GM19240 (cell line): ENCODE measurements around the gene PRM3.

ENCODE experiments used
- DNase-seq: peaks from one replicate; pipeline ENCODE4 v3.0.0; 2011; ENCODE audit warnings: low spot score; ENCODE audit not compliant: insufficient read length

PRM3 gene

GRCh38 chr16:11259655-11260595 is 13.5 kb downstream of the PRM3 start:
- no peak for DNase-seq

GRCh38 chr16:11258553-11259492 is 14.6 kb downstream of the PRM3 start:
- DNase-seq: peak; percentile 80

DNA sequence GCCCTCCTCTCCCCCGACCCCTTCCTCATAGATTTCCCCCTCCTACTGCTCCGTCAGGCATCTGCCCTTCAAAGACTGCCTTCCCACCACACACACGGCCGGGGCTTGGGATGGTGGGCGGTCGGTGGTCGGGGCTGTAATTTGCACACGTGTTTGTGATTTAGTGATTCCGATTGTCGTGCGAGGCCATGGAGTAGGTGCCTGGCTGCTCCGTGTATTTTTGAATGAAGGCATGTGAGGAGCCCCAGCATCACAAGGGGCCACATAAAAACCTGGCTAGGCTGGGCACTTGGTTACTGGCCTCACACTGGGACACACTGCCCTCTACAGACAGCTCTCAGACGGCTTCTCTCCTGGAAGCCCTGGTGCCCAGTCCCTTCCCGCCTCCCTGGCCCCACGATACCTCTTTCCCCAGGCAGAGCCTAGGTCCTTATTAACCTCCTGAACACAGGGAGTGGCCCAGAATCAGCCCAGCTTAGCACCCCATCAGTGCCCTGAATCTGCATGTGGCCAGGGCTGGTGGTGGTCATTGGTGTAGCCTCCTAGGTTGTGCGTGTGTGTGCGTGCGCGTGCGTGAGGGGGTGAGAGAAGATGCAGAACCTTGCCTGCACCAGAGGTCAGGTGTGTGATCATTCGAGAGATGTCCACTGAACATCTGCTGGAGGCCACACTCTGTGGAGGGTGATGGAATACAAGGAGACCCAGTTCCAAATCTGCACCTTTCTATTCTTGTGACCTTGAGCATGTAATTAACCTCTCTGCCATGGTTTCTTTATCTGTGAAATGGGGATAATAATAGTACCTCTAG is 16.1 kb downstream of the PRM3 start:
- peak; percentile 54 for DNase-seq

GRCh38 chr16:11256661-11257130 is 16.7 kb downstream of the PRM3 start:
- no peak for DNase-seq

DNA sequence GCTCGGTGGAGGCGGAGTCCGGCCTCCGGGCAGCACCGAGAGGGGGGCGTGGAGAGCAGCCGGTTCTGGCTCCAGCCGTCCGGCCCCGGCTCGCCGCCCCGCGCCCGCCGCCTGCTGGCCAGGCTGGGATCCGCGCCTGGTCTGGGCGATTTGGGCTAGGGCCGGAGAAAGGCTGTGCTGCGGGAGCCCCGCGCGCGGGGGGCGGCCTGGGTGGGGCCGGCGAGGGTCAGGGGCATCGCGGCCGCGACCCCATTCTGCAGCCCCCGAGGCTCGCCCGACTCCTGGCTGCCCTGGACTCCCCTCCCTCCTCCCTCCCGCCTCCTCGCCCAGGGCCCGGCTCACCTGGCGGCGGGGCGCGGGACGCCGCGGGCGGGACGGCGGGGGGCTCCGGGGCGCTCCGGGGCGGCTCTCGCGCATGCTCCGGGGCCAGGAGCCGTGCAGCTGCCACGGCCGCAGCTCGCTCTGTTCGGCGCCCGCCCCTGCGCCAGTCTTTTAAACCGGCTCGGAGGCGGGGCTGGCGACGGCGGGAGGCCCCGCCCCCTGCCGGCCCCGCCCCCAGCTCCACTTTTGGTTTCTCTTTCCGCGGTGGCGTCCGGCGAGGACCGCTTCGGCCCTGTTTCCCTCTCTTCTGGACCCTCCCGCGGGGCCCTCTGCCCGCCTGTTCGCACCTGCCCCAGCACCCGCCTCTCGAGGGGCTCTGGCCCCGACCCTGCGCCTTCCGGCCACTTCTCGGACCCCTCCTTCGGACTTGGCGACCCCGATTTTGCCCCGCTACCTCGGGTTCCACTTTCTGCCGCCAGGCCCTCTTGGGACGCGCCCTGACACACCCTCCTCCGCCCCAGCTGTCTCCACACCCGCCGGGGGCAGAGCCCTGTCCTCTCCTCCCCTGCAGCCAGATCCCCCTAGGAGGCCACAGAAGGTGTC is 17.4 kb downstream of the PRM3 start, which contains the start of gene SOCS1:
Gene SOCS1, minus strand, starts transcription at position 468 of the 924 bp plus-strand sequence. CDS start 726 bp downstream, outside the sequence.
- peak; percentile 77 for DNase-seq

DNA sequence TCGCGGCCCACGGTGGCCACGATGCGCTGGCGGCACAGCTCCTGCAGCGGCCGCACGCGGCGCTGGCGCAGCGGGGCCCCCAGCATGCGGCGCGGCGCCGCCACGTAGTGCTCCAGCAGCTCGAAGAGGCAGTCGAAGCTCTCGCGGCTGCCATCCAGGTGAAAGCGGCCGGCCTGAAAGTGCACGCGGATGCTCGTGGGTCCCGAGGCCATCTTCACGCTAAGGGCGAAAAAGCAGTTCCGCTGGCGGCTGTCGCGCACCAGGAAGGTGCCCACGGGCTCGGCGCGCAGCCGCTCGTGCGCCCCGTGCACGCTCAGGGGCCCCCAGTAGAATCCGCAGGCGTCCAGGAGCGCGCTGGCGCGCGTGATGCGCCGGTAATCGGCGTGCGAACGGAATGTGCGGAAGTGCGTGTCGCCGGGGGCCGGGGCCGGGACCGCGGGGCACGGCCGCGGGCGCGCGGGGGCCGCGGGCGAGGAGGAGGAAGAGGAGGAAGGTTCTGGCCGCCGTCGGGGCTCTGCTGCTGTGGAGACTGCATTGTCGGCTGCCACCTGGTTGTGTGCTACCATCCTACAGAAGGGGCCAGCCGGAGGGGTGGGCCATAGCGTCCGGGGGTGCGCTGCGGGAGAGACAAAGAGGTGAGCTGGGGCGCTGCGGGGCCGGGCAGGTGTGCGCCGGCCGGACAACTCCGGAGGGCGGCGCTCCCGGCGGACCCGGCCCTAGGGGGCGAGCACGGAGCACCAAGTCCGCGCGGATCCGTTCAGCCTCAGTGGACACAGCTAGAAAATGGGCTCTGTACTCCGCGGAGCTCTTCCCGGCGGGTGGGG is 18.3 kb downstream of the PRM3 start:
- no peak for DNase-seq

DNA sequence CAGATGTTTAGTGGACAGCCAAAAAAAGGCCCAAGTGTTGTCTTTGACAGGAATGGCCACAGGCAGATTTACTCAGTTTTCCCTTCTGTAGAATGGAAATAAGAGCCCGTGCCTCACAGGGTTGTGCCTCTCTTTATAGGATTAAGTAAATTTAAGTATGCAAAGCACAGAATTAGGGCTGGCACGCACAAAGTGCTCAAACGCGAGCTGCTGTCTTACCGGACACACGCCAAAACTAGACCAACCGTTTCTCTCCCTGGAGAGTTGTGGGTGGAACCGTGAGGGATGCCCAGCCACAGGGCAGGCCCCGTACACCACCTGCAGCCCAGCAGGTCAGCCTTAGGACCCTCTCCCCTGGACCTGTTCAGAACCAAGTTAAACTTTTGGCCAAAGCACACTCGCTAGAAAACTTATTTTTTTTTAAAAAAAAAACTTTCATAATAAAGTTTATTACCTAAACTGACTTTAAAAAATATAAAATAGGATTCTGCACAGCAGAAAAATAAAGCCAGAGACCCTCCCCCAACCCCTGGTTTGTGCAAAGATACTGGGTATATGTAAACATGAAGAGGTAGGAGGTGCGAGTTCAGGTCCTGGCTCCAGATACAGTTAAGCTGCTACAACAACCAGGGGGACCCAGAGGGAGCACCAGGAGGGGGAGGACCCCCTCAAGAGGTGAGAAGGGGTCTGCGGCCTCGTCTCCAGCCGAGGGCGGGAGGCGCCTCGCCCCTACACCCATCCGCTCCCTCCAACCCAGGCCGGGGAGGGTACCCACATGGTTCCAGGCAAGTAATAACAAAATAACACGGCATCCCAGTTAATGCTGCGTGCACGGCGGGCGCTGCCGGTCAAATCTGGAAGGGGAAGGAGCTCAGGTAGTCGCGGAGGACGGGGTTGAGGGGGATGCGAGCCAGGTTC is 19.2 kb downstream of the PRM3 start:
- no peak for DNase-seq

DNA sequence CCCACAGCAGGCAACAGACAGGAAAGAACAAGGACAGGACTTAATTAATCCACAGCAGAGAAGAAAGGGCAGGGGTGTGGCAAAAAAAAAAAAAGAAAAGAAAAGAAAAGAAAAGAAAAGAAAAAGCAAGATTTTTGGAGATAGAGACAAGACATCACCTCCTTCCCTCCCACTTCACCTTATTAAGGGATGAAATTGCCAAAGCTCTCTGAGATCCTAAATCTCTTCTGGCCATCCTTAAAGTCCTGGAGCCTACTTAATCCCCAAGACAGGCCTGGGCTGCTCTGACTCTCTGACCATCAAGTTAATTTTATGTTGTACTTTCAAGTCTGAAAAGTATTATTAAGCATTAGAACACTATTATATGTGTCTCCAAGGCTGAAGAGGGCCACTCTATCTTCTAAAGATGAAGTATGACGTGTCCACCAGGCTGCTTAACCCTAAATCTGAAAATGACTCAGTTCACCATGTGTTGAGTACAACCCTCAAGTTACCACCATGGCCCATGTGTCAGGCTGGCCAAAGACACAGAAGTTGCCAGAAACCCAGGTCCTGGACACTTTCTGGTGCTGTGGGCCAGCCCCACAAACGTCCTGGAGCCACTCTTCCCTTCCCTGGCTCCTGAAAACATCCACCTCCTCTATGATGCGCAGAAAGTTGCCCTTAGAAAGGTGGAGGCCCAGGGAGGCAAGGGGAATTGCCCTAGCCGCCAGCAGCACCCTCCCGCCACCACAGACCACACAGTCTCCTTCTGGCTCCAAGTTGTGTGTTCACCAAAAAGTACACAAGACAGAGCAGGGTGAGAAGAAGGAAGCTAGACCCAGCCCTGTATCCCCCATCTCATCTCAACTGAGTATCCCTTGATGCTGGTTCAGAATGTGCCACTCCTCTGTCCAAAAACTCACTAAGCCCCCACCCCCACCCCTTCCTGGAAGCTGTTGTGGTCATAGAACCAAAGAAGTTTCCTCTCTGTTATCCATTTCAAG is 20.1 kb downstream of the PRM3 start:
- DNase-seq: no peak

- DNase-seq: no peak
These were observed 20.9 kb downstream of the PRM3 start for GRCh38 chr16:11252482-11252931.

DNA sequence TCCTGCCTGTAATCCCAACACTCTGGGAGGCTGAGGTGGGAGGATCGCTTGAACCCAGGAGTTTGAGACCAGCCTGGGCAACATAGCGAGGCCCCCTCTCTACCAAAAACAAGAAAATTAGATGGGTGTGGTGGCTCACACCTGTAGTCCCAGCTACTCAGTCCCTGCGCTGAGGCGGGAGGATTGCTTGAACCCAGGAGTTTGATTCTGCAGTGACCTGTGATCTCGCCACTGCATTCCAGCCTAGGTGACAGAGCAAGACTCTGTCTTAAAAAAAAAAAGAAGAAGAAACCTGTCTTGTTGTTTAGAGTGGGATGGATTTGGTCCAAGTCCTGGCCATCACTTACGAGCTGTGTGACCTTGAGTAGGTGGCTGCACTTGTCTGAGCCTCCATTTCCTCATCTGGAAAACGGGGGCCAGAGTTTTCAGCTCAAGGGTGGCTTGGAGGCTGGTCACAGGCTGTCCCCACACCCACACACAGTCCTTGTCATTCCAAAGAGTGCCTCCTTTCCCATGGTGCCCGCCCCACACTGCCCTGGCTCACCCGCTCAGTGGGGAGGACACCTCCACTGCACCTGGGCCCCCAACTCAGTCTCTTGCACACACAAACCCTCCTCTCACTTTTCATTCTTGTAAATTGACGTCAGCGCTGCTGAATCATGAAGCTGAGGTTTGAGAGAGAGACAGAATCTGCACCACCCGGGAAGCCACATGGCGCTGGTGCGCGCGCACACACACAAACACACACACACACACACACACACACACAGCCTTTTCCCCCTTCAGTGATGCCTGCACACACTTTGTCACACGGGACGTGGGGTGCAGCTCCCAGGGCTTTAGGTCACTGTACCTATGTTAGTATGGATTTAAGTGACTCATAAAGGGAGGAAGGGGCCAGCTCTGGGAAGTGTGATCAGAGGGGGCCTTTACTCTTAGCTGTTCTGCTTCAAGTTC is 21.6 kb downstream of the PRM3 start:
- no peak for DNase-seq

DNA sequence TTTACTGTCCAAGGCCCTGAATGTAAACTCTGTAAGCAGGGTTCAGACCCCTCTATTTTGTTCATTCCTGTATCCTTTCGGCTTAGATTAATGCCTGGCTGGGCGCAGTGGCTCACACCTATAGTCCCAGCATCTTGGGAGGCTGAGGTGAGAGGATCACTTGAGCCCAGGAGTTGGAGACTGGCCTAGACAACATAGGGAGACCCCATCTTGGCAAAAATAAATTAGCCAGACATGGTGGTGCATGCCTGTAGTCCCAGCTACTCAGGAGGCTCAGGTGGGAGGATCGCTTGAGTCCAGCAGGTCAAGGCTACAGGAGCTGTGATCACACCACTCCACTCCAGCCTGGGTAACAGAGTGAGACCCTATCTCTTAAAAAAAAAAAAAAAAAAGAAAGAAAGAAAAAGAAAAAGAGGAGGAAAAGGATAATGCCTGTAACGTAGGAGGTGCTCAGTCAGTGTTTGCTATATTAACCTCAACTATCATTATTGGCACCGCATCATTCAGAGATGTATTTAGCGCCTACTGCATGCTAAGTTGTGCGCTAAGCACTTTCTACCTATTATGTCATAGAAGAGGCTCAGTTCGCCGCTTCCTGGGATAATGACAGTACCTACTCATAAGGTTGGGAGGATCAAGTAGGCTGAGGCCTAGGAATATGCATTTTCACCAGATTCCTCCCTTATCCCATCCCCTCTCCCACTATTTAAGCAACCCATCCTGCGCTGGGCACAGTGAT is 22.5 kb downstream of the PRM3 start:
- no peak for DNase-seq

DNA sequence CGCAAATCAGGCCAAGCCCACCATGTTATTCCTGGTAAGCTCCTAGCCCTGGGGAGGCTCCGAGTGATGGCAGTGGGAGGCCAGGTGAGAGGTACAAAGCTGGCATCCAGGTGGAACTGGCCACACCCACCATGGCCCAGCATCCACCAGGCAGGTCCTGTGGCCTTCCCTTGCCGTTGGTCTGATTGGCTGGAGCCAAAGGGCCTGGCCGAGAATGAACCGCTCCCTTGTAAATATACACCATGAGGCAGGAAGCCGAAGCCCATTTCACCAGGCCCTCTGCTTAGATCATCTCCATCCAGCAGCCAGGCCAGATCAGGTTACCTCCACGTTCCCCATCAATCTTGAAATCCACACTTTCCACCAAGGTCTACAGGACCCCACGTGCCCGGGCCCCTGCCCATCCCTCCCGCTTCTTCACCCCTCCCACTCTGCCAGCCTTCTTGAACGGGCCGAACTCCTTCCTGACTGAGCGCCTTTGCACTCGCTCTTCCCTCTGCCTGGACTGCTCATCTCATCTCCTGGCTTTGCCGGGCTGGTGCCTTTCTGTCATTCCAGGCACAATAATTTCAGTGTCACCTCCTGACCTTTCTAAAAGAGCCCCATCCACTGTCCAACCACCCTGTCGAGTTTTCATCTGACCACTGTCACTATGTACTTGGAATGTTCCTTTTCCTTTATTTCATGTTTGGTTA is 23.2 kb downstream of the PRM3 start:
- DNase-seq: no peak

- DNase-seq: no peak
These were observed 24.0 kb downstream of the PRM3 start for GRCh38 chr16:11249233-11250061.
